SKM-1 (cell line): Measurements from ENCODE around the gene SF1.

Source experiments
- DNase-seq: peaks from one replicate; lab custom pipeline; 2025; ENCODE audit not compliant: unreplicated experiment; lab: John Stamatoyannopoulos, UW

Gene SF1

DNA sequence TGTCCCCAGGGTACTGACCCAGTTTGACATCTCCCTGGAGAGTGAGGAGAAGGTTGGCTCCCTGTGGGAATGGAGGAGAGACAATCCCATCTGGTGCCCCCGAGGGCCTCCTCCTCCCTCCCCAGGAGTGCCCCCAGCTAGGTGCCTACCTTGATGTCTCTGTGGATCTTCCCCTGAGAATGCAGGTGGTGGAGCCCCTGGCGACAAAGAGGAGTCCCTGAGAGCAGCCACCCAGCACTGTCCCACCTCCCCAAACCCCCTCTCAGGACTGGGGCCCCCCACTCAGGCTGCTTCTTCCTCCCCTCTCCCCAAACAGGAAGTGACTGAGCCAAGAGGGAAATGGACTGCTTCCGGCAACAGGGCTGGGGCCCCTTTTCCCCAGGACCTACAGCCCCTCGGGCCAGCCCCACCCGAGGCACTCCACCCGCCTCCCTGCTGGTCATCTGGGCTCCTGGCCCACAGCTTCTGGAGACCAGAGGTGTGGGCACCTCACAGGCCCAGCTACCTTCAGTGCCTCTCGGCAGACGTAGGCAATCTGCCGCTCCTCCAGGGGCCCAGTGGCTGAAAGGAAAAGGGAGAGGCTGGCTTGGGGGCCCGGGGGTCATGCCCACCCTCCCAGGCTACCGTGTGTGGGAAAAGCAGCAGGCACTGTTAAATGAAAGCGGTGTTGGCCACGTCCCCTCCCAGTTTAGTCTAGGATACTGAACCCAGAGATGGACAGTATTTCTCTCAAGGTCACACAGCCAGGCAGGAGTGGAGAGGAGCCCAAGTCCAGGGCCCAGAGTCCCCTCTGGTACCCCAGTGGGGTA is 23.4 kb upstream of the SF1 start:
- DNase-seq, result no peak

DNA sequence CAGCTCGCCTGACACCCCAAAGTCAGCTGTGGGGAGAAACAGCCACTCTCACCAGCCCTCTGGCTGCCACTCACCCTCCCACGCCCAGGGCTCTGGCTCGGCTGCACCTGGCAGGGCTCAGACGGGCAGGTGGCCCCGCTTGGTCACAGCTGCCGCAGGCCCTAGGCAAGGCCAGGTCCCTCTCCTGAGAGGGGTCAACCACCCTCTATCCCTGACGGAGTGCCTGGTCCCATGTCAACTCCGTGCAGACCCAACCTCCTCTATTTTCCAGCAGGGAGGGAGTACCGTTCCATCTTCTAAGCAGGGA is 22.8 kb upstream of the SF1 start:
- DNase-seq, result no peak

DNA sequence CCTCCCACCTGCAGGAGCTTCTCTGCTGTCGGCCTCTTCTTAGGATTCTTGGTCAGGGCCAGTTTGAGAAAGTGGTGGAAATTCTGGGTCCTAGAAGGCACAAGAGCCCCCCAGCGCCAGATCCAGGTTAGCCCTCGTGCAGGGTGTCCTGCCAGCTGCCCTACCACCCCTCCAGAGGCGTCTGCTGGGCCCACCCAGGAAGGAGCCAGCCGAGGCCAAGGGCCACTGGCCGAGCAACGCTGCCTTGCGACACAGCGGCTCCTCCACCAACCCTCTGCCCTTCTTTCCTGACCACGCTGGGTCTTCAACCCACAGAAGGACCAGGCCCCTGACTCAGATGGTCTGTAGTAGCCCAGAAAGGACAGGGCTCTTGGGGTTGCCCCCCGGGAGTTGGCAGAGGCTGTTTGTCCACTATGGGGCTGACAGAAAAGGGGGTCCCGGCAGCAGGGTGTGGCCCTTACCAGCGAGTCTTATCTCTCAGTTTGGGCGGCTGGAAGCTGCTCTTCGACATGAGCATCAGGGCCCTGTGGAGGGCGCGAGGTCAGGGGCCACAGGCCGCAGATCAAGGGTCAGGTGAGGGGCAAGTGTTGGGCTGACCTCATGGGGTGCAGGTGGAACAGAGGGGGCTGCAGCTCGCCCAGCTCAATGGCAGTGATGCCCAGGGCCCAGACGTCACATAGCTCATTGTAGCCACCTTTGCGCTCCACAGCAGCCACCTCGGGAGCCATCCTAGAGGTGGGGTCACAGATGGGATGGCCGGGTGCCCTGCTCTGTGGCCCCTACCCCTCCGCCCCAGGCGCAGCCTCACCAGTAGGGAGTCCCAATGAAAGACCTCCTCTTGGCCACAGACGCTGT is 22.2 kb upstream of the SF1 start:
- no peak for DNase-seq

DNA sequence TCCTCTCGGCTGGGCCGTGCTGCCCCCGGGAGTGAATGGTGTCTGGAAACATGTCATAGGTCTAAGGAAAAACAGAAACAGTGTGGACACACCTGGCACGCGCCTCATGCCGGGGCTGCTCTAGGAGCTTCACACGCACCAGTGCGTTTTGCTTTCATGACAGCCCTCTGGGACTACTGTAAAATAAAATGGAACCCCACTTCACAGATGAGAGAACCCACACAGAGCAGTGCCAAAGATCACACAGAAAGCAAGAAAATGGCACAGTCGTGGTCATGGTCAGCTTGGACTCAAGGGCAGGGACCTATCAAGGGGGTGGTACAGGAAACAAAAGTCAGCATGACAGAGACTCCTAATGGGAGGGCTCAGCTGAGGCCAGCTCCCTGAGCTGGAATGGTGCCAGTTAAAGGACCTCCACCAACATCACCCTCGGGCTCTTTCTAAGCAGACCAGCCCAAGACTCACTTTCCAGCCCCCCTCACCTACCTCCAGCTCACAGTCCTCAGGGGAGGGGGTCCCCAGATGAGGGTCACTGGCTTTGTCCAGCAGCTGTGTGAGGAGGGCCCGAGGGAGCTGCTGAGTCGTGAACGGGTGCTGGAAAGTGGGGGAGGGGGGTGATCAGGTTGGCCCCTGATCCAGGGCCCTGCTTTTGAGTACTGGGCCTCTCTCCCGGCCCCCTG is 21.4 kb upstream of the SF1 start:
- no peak for DNase-seq

DNA sequence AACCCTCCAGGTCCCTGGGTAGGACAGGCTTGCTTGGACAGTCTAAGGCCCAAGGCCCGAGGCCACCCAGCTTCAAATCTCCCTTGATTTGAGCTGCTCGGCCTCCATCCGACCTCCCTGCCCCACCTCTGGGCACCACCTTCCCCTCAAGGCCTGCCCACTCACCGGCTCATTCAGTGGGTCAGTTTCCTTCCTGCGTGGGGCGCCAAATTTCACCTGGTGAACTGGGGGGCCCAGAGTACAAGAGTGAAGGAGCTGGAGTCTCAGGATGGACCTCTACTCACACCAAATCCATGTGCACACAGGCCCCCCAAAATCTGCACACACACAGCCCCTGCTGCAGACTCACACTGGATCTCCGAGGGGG is 20.9 kb upstream of the SF1 start:
- no peak for DNase-seq

DNA sequence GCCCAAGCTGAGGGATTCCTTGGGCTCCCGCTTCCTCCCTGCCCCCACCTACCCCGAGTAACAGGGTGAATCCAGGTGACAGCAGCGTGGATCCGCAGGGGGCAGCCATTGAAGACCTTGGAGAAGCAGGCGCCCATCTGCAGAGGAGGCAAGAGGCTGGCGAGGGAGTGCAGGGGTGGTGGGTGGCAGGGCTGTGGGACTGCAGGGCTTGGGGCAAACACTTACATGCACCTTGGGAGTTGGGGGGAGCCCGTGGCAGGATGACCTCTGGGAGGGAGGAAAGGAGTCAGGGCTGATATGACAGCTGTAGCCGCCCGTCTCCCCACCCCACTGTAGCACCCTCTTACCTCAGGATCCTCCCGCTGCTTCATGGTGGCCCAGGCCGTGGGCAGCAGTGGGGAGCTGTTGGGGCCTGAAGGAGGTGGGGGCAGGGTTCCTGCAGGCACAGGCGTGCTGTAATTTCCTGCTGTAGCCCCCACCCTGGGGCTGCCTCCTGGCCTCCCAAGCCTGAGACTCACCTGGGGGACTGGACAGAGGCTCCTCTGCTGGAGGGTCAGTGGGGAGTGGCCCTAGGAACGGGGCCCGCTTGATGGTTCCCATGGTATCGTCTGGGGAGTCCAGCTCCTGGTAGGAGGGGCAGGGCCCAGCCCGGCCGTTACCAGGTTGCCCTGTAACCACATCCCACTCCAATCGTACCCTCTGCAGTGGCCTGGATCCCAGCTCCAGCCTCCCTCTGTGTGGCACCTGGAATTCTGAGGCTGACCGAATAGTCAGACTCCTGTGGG is 18.6 kb upstream of the SF1 start:
- no peak for DNase-seq

DNA sequence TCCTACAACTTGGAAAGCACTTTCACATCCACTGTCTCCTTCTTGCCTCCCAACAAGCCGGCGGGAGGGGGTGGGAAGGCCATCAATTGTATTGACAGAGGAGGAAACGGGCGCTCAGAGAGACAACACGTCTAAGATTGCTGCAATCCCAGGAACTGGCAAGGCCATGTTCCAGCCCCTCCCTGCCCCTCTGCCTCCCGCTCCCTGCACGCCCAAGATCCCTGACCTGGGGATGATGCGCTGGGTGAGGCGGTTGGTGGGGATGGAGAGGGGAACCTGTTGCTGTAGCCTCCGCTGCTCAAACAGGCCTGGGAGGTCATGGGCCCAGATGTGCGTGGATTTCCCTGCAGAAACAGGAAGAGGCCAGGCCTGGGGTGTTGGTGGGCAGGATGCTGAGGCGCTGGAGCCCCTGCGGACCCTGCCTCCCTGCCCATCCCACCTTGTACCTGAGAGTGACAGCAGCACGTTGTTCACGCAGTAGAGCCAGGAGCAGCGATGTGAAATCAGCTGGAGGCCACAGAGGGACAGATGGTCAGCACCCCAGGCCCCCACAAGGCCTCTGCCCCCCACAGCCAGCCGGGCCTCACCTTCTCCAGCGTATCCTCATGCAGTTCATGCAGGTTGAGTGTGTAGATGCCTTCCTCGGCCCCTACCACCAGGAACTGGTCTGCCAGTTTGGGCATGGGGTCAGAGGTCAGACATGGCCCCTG is 17.9 kb upstream of the SF1 start:
- no peak for DNase-seq

DNA sequence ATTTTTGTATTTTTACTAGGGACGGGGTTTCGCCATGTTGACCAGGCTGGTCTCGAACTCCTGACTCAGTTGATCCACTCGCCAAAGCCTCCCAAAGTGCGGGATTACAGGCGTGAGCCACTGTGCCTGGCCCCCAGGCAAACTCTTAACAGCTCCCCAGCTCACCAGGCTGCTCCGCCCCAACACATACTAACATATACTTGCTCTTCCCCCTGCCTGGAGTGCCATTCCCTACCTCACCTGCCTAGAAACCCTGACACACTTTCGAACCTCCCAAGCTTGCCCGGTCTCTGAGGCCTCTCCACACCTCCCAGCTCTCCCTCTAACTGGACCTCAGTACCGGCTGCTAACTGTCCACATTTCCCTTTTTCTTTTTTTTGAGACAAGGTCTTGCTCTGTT is 16.2 kb upstream of the SF1 start:
- no peak for DNase-seq

DNA sequence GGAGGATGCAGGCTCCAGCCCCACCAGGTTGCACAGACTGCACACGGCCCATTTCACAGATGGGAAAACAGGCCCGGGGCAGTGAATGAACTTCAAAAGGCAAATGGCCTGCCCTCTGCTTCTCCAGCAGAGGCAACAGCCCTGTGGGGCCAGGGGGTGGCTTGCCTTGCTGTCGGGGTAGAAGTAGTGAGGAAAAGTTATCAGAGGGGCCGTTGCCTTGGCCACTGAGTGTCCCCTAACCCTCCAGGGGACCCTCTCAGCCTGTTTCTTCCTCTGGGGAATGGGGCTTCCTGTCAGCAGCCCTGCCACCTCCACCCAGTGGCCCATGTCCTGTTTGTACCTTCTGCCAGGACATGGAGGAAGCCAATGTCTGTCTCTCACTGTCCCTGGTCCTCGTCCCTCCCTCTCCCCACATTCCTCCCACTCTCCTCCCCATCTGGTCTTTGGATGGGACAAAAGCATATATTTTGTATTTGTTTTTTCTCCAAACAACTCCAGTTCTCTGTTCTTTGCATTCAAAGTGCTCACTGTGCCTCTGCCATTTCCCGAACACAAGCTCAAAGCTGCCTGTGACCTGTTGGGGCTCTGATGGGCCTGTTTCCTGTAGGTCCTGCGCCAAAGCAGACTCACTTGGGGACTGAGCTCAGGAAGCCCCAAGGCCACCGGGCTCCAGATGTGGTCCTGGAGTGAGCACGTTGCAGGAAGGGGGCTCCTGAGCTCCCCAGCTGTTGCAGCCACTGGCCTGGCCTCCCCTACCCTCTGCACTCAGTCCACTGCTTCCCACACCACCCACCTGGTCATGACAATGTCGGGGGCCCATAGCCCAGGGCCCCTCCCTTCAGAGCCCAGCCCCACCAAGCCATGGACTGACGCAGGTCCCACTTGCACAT is 15.2 kb upstream of the SF1 start:
- no peak for DNase-seq

DNA sequence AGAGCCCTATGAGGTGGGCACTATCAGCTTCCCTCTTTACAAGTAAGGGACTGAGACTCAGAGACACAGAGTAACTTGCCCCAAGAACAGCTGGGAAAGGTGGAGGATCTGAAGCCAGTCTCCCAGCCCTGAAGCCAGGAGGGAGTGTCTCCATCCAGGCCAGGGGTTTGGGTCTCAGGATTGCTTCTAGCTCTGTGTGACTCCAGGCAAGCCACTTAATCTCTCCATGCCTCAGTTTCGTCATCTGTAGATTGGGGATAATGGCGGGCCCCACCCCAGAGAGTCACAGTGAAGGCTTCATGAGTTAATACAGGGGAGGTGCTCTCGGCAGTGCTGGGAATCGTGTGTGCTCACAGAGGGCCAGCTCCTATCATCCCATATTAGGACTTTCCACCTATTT is 14.1 kb upstream of the SF1 start:
- DNase-seq, result no peak

DNA sequence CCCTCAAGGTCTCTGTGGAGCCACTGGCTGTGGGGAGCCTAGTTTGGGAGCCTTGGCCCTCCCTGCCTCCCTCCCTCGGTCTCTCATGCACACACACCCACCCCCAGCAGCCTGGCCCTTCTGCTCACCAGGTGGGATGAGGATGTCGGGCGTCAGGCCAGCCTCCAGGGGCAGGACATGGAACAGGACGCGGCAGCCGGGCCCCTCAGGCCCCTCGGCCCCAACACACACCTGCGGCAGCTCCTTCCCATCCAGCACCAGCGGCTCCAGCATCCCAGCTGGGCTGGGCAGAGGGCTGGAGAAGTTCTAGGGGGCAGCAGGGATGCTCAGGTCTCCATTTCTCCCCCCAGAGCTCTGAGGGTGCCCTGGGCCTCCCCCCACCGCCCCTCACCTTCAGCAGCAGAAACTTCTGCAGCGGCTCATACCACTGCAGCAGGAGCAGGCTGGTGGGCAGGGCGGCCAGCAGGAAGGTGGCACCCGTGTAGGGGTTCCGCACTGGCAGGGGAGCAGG is 13.5 kb upstream of the SF1 start:
- DNase-seq, result no peak

DNA sequence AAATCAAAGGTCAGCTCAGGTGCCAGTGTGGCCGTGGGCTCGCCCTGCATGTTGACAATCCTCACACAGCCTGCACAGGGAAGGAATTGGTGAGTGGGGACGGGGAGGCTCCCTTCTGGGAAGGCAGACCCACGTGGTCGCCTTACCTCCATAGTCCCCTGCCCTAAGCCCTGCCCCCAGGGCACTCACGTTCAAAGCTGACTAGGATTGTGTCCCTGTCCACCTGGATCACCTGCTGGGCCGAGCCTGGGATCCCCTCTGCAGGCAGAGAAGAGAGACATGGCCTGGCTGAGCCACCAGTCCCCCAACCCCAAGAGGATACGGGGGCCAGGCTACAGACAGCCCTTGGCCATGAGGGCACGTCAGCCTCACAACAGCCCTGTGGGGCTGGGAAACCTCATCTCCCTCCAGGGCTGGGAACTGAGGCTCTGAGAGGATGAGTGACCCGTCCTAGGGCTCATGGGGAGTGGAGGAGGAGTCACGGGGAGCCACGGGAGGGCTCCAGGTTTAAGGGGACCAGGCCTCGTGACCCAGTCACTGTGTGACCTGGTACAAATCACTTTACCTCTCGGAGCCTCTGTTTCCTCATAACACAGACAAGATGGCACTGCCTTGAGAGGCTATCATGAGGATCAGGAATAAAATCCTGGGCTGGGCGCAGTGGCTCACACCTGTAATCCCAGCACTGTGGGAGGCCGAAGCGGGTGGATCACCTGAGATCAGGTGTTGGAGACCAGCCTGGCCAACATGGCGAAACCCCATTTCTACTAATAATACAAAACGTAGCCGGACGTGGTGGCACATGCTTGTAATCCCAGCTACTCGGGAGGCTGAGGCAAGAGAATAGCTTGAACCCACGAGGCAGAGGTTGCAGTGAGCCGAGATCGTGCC is 12.1 kb upstream of the SF1 start:
- DNase-seq, result no peak

DNA sequence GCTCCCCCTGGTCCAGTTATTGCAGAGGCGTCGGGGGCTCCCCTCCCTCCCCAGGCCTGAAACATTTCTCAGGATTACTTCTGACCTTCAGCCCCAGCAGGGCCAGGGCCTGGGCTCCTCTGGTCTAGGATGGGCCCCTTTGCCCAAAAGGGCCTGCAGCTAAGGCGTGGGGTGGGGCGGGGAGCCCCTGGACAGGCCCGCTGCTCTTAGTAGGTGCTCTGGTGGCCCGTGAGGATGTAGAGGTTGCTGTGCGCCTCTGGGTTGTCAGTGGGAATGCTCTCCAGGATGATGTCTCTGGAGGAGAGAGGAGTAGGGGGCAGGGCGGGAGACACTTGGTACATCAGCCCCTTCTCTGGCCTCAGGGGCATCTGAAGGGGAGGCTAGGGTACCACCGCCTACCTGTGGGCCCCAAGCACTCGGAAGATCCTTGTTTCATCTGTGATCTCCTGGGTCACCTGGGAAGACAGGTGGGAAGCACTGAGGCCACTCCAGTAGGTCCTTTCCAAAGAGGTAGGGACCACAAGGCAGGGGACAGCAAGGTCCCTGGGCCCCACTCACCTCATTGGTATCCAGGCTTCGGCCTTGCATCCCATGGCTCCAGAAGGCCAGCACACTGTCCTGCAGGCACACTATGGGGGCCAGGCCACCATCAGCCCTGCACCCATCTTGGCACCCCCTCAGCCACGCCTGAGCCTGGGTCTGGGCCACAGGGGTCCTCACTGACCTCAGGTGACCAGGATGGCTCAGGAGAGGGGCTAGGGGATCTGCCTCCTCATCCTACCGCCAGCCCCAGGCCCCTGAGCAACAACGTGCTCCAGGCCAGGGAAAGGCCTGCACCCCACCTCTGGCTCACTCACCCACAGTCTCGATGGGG is 11.2 kb upstream of the SF1 start:
- no peak for DNase-seq

DNA sequence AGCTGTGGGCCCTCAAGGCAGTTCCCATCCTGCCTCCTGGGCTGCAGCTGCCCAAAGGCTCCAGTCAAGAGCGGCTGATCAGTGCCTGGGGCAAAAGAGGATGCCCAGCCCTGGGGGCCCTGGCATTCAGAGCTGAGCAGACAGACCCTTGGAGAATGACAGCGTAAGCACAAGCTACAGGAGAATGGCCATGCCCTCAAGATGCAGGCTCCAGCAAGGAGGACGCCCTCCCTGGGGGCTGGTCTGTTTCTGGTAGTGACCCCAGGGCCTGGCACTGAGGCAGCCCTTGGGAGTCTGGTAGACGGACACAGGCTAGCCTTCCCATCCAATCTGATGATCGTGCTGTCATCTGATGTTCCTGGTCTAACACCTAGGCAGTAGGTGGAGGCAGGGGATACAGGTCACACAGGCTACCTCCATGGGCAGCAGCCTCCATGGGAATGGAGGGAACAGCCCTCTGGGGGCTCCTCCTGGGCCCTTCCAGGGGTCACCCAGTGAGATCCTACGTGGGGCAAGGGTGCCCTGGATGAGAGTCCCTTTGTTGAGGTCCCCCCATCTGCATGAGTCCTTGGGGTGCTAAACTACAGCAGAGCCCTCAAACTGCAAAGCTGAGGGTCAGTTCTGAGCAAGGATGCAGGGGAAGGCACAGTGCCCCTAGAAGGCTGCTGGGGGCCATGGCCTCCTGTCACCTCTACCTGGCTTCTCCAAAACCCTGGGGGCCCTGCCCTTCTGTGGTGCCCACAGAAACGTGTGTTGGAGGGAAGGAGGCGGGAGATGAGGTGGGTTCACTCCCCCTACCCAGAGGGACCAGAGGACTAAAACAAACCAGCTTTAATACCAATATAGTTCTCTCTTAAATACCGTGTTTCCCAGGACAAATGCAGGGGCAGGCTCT is 10.2 kb upstream of the SF1 start:
- no peak for DNase-seq

DNA sequence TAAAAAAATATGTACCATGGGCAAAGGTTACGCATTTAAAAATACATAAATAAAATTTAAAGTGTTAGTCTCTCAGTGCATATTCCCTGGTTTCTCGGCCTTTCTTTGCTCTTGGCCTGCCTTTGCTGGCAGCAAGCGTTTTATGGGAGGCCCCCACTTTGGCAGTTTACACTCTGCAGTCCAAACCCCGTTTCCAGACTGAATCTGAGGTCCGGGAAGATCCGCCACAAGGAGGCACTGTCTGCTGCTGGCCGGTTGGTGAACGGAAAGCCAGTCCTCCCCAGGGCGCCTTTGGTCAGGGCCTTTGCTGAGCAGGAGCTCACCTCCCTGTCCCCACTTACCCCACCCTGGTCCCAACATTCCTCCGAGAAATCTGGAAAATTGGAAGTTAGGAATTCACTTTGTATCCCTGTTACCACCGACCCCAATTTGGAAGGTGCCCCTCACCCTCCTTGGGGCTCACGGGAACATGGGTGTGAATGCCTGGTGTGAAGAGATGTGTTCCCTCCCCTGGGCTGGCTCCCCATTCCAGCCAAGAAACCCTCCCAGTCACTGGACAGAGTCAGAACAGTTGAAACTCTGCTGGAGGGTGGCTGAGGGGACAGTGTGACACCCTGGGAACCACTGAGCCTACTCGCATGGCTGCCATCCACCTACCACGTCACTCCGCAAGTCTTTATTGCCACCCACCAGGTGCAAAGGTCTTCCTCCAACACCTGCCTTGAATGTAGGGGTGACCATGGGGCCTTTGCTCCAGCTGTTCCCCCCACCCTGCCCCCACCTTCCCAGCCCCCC is 9.4 kb upstream of the SF1 start:
- DNase-seq, result peak; percentile 32

DNA sequence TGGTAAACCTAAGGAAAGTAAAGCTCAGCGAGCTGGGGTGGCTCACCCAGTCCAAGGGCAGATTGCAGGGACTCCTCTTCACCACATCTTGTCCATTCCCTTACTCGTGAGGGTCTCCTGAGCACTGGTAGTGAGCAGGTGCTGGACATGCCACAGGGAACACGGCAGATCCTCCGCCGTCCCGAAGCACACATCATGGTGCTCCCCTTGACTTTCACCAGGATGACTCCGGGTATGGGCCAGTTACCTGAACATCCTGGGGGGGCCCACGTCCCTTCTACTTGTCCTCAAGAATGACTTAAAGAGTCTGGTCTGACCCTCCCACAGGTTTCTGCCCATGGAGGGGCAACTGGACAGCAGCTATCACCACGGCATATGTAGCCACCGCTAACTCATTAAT is 8.0 kb upstream of the SF1 start:
- DNase-seq, result no peak
